Measurements from ENCODE around the gene ZFPL1. TPM values are rescaled to one million over a fixed set of nuclear protein-coding genes. Genes with fewer than 3 reads are reported as not detected.
A peak's percentile ranks its signal among the peaks of the same experiment; 100 is the strongest.

The ZFPL1 gene
- total and polyA plus RNA-seq, 9 of the 15 experiments (the other 6 are each of a cell fraction or from before 2014, with no cell fraction given) = 3.7 to 37.5 (median 22.7) TPM

- TF ChIP-seq KDM5B (IDR thresholded peaks at IDR 0.05; ENCODE audit: insufficient replicate concordance, low read depth, low read length) (peak; percentile 61), CHD2 (IDR thresholded peaks at IDR 0.05; ENCODE audit: low read depth, low read length) (peak; percentile 40; the same call in 1 of the 2 replicates), TRIM25 (IDR thresholded peaks at IDR 0.05; ENCODE audit: borderline replicate concordance) (no peak), ZNF431 (CRISPR knock-in tag; IDR thresholded peaks at IDR 0.05) (0 out of 2 replicates have a peak, but pooled peaks have one; percentile 73), CBX1 (IDR thresholded peaks at IDR 0.05; ENCODE audit: low read depth) (peak; percentile 63; the same call in 1 of the 2 replicates), FIP1L1 (IDR thresholded peaks at IDR 0.05; ENCODE audit: low read depth, low read length, poor library complexity, severe bottlenecking) (peak; percentile 97), ZEB2 (IDR thresholded peaks at IDR 0.05) (peak; percentile 65; the same call in 1 of the 2 replicates), VEZF1 (CRISPR knock-in tag; IDR thresholded peaks at IDR 0.05) (peak; percentile 91), GTF2F1 (IDR thresholded peaks at IDR 0.05; ENCODE audit: low read depth, low read length) (0 out of 2 replicates have a peak, but pooled peaks have one; percentile 56), BMI1 (IDR thresholded peaks at IDR 0.05; ENCODE audit: low read length) (peak; percentile 23; the same call in 1 of the 2 replicates), EZH2 (IDR thresholded peaks at IDR 0.05; ENCODE audit: borderline replicate concordance, low read depth, low read length) (no peak), FOXO4 (CRISPR knock-in tag; IDR thresholded peaks at IDR 0.05) (0 out of 2 replicates have a peak, but pooled peaks have one; percentile 61), E2F8 (IDR thresholded peaks at IDR 0.05; ENCODE audit: low read depth, partially characterized antibody) (peak; percentile 94), PTBP1 (IDR thresholded peaks at IDR 0.05; ENCODE audit: low read depth, low read length) (no peak), IRF9 (tag; IDR thresholded peaks at IDR 0.05) (0 out of 2 replicates have a peak, but pooled peaks have one; percentile 53), PML (IDR thresholded peaks at IDR 0.05; ENCODE audit: low read length) (peak; percentile 45; the same call in 1 of the 2 replicates), TRIM28 (IDR thresholded peaks at IDR 0.05) (no peak), HDAC2 (IDR thresholded peaks at IDR 0.05) (no peak; the same call in 1 of the 2 replicates), MTA2 (IDR thresholded peaks at IDR 0.05; ENCODE audit: low read depth) (peak; percentile 78), DPF2 (IDR thresholded peaks at IDR 0.05) (no peak)
Observed at GRCh38 chr11:65117206-65118096, 33.4 kb downstream of the ZFPL1 start, which contains the start of gene ZNHIT2 (continued).

Measured in K562 (cell line).